Ureter (tissue), 1 donor: ENCODE data around the gene DHRS3. TPM values are rescaled to one million over a fixed set of nuclear protein-coding genes. Genes with fewer than 3 reads are reported as not detected.

Experiments
- DNase-seq: peaks from one replicate; pipeline ENCODE4 v3.0.0-alpha.2; 2020; ENCODE audit warnings: low spot score
- total RNA-seq: library from RNA; stranded (reverse); gene quantifications from one replicate; pipeline ENCODE4 v1.2.4, GENCODE V29; 2023
- donor health status: DM: yes; HTN: yes; CAD: no.

The DHRS3 gene
- total RNA-seq, 1 donor from 2014 or later: 237 TPM

GRCh38 chr1:12518931-12519692, 98.9 kb downstream of the DHRS3 start:
- DNase-seq: no peak

Other genes with a start within 250 kb of the DHRS3 start
- gene AADACL4, start 25.9 kb upstream of the DHRS3 start, total RNA-seq: not detected
- gene AADACL3, start 97.9 kb upstream of the DHRS3 start, total RNA-seq: not detected
- not detected for gene CFAP107, start 128.0 kb upstream of the DHRS3 start, total RNA-seq
- not detected for gene PRAMEF12, start 155.5 kb upstream of the DHRS3 start, total RNA-seq
- not detected for gene PRAMEF1, start 173.2 kb upstream of the DHRS3 start, total RNA-seq
- gene PRAMEF11, start 213.2 kb upstream of the DHRS3 start, total RNA-seq: not detected
- not detected for gene HNRNPCL1, start 230.5 kb upstream of the DHRS3 start, total RNA-seq
- not detected for gene PRAMEF2, start 238.9 kb upstream of the DHRS3 start, total RNA-seq